Activated T-cell treated with anti-CD3 and anti-CD28 coated beads for 24 hours (primary cell): ENCODE measurements around the gene GCNT2.
"Not testable (repeated sequence)": the region's sequence is repeated elsewhere in the genome, so short reads cannot be mapped to it uniquely, and the experiment has no call there.

Source experiments
- DNase-seq: peaks from one replicate; pipeline ENCODE4 v3.0.0-alpha.2; 2020; ENCODE audit warnings: low read depth

The GCNT2 gene

DNA sequence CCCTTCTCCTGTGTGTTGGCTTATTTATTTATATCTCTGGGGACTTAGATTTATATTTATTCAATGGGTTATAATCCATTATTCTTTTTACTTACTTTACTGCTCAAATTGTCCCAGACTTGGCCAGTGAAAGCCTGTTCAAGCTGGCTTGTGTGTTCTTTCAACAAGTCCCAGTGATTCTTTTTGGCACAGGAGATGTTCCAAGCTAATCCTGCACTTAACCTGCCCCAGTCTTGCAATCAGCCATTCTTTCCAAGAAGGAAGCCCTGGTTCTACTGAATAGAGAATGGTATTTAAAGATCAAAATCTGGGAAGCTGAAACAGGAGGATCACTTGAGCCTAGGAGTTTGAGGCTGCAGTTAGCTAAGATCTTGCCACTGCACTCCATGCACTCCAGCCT is 26.7 kb downstream of the GCNT2 start:
- DNase-seq = no peak

DNA sequence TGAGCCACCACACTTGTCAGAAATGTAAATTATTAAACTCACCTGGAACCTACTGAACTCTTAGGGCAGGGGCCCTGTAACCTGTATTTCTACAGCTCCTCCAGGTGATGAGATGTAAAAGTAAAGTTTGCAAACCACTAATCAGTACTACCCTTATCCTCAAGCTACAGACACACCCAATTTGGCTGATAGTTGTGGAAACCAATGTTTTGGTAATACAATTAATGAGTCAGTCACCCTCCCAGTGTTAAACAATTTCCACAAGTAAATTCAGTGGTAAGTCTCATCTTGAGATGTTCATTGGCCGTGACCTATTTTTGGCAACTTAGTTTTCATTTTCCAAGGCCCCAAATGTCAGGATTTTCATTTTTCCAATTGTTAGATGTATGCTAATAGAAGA is 29.6 kb downstream of the GCNT2 start:
- DNase-seq = no peak

DNA sequence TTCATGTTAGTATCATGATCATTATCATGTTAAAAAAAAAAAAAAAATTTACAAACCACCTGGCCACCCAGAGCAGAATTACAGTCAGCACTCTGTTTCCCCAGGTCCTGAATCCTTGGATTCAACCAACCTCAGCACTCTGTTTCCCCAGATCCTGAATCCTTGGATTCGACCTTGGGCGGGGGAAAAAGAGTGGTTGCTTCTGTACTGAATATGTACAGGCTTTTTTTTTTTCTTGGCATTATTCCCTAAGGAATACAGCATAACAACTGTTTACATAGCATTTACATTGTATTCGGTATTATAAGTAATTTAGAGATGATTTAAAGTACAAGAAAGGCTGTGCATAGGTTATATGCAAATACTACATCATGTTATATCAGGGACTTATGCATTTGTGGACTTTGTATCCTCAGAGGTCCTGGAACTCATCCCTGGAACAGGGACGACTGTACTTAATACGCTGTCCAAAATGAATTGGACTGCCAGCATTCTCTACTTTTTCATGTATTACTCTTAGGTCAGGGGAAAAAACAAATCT is 31.2 kb downstream of the GCNT2 start:
- no peak for DNase-seq

DNA sequence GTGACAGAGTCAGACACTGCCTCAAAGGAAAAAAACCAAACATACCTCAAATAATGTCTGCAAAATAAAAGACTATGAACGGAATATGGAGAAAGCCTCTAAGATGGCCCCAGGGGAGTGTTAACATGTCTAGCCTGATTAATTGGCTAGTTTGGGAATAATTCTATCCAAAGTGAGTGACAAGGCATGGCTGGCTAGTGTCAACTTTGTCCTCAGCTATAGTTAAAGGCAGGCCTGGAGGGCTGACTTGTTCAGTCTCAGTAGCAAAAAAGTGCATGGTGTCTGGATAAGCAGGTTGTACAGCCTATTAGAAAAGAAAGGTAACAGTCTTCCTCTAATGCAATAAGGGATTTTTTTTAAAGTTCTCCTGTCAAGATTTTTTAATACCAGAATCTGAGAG is 32.7 kb downstream of the GCNT2 start:
- DNase-seq = no peak

DNA sequence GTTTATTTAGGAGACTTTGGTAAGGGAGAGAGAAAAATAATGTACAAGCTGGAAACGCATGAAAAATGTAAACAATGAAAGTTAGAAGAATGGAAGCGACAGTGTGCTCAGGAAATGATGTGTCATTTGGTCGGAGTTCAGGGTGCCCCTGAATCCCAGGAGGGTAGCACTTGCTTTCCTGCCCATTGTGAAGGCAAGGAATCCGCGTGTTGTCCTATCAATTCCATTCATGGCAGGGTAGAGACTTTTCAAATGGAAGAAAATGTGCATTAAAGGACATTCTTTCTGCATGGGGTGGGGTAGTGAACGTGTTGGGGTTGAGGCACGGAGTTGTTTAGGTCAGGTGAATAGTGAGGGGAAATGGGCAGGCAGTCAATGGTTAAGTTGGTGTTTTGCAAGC is 33.7 kb downstream of the GCNT2 start:
- DNase-seq = no peak

DNA sequence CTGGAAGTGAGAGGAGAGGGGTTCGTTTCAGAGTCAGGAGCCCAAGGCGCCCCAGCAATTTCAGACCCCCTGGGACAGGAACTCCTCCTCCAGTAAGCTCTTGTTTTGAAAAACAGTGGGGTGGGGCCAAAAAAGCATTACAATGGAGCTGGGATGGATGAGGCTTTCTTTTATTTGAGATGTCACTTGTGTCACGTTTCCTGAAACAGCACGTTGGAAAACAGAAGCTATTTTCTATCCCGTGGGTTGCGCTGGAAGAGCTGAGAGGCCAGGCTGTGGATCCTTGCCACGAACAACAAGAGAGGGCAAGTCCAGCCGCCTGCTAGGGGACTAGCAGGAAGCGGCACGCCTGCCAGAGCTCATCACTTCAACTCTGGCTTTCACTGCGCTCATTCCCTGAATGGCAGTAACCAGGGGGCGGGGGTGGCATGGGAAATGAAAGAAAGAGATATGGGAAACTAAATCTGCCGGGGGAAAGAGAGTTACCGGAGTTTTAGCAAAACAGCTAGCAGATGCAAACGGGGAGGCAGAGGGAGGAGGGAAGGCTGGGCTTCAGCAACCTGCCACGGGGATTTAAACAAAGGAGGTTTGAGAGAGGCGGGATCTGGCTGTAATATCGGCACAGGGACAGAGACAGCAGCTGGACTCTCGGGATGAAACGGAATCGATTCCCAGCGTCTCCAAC is 34.6 kb downstream of the GCNT2 start:
- no peak for DNase-seq

DNA sequence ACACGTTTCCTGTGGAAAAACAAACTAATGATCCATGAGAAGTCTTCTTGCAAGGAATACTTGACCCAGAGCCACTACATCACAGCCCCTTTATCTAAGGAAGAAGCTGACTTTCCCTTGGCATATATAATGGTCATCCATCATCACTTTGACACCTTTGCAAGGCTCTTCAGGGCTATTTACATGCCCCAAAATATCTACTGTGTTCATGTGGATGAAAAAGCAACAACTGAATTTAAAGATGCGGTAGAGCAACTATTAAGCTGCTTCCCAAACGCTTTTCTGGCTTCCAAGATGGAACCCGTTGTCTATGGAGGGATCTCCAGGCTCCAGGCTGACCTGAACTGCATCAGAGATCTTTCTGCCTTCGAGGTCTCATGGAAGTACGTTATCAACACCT is 35.4 kb downstream of the GCNT2 start:
- DNase-seq = no peak

DNA sequence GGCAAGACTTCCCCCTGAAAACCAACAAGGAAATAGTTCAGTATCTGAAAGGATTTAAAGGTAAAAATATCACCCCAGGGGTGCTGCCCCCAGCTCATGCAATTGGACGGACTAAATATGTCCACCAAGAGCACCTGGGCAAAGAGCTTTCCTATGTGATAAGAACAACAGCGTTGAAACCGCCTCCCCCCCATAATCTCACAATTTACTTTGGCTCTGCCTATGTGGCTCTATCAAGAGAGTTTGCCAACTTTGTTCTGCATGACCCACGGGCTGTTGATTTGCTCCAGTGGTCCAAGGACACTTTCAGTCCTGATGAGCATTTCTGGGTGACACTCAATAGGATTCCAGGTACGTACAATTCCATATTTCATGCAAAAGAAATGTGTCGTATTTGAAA is 35.8 kb downstream of the GCNT2 start:
- no peak for DNase-seq

DNA sequence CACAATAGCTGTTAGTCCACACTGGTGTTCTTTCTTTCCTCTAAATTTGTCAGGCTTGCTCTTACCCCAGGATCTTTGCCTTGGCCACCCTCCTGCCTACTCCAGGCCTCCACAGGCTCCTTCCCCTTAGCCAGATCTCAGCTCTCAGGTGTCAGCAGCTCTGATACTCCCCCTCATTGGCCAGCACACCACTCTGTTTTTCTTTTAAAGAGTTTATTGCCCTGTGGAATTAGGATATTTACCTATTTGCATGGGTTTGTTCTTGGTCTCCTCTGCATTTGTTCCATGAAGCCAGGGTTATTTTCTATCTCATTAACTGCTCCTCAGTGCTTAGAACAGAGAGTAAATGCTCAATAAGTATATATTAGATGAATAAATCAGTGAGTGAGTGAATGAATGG is 36.8 kb downstream of the GCNT2 start:
- DNase-seq = no peak

DNA sequence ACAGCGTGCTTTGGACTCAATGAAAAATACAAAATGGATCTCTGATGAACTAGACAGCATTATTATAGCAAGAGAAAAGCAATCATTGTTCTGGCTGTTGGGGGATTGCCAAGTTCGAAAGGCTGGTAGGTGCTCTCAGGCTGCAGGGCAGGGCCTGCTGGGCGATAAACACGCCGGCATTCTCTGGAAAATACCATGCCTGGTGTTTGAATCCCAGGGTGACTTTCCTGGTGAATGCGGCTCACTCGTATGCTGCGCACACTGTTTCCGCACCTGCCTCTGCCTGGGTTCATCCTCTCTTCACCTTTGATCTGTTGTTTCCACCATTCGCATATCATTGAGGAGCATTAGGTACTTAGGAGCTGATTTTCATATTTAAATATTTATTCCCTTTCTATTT is 37.4 kb downstream of the GCNT2 start:
- no peak for DNase-seq

DNA sequence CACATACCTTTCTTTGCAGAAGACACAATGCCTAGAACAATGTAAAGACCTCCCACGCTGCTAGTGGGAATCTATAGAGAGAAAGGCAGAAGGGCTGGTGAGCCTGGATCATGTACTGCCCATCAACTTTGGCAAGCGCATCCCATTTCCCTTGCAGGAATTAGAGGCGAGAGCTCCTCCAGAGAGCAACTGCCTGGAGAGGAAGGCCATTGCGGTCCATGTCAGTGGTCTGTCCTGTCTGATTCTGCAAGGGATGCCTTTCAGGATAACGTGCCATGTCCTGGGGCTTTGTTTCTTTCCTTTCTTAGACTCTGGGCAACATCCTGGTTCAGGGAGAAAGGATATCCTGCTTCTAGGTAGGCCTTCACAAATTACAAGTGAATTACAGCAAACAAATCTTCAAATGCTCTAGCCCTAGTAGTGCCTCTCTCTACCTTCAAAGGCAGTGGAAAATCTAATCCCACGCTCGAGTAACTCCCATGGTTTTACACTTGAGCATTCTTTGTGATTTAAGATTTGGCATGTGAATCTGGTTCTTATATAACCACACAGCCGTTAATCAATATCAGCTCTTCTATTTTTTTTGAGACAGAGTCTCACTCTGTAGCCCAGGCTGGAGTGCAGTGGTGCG is 38.5 kb downstream of the GCNT2 start:
- no peak for DNase-seq

DNA sequence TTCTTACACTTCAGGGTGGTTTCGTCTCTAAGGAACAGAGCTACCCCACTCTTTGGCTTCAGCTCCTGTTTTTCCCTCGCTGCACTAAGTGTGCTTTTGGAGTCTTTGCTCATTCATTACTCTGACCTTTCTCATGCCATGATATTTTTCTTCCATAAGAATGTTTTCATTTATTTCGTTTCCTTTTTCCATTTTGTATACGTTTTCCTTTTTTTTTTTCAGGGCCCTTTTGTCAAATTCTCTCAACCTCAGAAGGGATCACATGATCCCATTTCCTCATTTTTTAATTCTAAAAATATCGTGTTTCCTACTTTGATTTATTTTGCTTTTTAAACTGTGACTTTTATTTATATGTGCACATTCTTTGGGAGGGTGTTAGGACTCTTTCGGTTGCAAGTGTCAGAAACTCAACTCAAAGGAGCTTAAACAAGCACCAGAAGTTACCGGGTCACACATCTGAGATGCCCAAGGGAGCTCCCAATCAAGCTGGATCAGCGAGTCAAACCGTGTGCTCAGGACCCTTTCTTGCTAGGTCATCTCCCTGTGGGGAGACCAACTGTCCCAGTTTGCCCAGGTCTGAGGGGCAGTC is 40.6 kb downstream of the GCNT2 start:
- DNase-seq = no peak

DNA sequence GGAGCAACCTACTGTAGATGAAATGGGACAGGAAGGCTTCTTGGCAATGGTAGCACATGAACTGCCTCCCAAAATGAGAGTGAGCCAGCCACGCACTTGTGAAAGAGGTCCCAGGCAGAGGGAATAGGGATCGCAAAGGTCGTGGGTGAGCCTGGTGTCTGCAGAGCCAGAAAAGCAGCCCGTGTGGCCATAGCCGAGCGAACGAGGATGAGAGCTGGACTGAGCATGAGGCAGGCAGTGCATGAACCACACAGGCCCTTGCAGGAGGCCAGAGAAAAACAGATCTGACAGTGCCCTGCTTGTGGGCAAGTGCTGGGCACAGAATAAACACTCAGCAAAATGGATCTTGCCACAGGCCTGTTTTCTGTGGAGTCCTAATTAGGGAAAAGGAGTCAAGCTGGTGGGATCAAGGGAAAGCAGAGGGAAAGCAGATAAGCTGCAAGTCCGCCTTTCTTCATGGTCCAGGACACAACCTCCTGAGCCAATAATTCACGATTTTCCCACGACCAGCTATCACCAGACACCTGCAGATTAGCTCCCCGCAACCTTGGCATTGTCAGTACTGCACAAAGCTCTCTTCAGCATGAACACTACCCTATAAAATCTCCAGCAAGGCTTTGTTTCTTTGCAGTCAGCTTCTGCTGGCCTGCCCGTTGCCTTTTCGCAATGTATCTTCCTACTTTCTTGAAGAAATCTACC is 44.0 kb downstream of the GCNT2 start:
- DNase-seq = no peak

DNA sequence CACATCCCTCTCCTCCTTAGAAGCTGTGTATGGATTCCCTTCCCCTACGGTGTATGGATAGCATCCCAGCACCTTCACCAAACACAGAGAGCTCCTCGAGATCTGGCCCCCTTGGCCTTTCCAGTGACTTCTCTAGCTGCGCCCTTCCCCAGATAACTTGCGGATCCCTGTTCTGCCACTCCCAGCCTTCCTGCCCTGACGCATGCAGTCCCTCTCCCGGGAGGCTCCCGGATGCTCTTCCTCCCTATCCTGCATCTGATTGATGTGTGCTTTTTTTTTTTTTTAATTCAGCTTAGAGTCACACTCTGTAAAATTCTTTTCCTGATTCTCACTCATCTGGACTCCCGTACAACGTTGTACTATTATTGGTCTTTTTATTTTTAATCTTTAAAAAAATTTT is 44.8 kb downstream of the GCNT2 start:
- DNase-seq = no peak

DNA sequence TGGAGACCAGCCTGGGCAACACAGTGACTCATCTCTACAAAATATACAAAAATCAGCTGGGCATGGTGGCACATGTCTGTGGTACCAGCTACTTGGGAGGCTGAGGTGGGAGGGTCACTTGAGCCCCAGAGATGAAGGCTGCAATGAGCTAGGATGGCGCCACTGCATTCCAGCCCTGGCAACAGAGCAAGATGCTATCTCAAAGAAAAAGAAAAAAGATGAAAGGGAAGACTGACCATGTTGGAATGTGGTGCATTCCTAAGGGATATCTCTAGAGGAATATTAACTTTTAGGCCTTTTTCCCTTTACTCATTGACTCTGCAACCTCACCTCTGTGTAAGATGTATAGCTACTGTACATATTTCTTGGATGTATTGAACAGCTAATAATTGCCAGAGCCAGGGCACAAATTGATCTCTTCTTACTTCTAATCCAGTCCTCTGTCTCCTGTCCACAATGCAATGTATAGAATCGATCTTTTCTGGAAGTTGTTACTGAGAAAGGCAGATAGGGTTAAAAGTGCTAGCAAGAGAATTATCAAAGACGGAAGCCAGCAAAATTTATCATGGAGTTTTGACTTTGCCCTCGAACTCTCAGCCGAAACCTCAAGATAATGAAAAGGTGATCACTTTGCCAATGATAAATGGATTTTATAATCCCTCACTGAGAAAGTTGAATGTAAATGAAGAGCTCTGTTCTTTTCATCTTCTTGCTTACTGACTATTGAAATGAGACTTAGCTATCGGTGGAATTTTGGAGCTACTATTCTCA is 46.3 kb downstream of the GCNT2 start:
- no peak for DNase-seq

DNA sequence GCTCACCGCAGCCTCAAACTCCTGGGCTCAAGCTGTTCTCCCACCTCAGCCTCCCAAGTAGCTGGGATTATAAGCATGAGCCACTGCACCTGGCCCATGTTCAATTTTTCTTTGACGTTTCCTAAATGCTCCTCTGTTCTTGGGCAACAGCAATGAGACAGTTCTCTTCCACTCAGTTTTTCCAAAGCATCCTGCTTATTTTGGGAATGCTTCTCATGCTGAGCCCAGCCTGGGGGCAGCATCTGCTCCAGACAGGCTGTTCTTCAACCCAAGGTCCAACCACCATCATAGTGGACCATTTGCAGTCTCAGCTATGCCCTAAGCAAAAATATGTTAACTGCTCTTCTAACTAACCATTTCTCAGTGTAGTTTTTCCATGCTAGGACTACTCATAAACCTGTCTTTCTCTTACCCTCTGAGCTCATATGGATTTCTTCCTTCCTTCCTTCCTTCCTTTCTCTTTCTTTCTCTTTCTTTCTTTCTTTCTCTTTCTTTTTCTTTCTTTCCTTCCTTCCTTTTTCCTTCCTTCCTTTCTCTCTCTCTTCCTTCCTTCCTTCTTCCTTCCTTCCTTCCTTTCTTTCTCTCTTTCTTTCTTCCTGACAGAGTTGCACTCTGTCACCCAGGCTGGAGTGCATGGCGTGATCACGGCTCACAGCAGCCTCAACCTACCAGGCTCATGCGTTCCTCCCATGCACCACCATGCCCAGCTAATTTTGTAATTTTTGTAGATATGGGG is 48.4 kb downstream of the GCNT2 start:
- DNase-seq = no peak

DNA sequence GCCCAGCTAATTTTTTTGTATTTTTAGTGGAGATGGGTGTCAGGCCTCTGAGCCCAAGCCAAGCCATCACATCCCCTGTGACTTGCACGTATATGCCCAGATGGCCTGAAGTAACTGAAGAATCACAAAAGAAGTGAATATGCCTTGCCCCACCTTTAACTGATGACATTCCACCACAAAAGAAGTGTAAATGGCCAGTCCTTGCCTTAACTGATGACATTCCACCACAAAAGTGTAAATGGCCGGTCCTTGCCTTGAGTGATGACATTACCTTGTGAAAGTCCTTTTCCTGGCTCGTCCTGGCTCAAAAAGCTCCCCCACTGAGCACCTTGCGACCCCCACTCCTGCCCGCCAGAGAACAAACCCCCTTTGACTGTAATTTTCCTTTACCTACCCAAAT is 54.4 kb downstream of the GCNT2 start:
- not testable (repeated sequence) for DNase-seq

DNA sequence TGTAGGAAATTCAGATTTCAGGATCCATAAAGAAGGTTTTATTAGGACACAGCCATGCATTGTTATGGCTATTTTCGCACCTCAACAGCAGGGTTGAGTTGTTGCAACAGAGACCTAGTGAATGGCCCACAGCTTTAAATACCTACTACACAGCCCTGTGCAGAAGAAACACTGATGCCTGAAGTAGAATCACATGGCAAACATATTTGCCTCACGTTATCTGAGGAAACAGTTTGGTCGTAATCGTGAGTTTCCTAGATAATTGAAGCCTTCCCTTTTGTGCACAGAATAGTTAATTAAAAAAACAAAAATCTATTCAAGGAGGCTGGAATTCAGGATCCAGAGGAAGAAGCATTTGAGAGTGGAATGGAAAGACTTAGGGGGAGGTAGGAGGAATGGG is 55.1 kb downstream of the GCNT2 start:
- no peak for DNase-seq

DNA sequence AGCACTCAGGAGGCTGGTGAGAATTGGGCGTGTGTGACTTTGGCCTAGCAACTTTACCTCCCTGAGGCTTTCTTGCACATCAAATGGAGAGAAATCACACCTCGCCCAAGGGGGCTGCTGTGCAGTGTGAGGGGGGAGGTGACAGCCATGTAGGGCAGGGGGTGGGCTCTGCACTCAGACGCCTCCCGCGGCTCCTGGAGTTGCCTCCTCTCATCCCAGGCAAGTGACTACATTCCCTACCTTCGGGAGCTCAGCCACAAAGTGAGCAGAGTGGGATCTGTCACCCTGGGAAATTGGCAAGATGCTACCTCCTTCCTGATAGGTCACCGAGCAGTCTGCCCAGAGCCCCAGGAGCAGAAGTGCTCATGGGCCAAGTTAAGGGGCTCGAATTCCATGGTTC is 56.0 kb downstream of the GCNT2 start:
- no peak for DNase-seq

DNA sequence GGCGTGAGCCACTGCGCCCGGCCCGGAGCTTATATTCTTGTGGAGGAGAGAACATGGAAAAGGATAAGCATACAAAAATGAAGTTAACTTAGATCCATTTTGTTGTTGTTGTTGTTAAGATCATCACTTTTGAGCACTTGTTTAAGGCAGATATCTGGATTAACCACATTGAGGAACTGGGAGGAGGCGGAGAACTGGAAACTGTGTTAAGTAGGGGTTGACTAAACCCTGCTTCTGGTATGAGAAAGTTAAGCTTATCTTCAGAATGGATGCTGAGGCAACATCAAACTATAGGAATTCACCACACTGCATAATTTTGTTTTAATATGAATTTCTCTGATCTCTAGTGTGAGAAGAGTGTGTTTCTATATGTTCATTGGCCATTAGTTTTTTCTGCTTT is 57.6 kb downstream of the GCNT2 start:
- DNase-seq = no peak

DNA sequence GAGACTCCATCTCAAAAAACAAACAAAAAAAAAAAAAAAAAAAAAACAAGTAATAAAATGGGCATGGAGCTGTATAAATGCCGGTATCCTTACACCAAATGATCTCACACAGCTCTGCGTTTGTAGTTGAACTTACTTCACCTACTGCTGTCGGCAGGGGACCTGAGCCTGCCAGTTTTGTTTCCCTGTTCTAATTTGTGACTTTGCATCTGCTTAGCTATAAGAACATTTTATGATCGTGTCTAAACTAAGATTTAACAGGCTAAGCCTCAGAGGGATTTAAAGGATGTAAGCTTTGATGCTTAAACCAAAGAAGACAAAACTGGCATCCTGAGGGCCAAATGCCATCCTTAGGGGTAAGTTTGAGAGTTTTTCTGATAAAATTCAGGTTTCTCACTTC is 58.7 kb downstream of the GCNT2 start:
- no peak for DNase-seq

DNA sequence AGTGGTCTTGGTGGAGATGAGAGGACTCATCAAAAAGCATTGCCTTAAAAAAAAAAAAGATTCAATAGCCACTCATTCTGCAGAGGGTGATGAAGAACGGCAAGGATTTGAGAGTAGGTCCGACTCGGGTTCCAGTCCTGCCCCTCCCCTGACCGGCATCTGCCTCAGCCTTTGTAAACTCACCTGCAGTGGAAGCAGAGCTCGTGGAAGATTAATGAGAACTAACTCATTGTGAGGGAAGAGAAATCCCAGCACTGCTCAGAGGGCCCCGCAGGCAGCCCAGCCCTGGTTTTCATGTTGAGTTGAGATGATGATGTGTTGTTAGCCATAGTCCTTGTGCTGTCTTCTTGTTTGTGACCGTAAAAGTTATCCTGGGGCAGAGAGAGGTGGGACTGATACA is 59.4 kb downstream of the GCNT2 start:
- DNase-seq = no peak
